PC-9 (cell line): Measurements from ENCODE around the gene ATP11C.

Experiments used
- CTCF ChIP-seq: fragments of 200-600 bp; sonication (generic); conservative IDR thresholded peaks from 2 replicates; pipeline ENCODE4 v1.6.1; 2017; ENCODE audit warnings: mixed run types, antibody characterized with exemption, mild to moderate bottlenecking, moderate library complexity
- EZH2 ChIP-seq: fragments of 200-600 bp; sonication (generic); IDR thresholded peaks from 2 replicates; pipeline ENCODE4 v1.8.0; 2017; ENCODE audit warnings: antibody characterized with exemption, low read depth

GRCh38 chrX:139881572-139881971 is 51.3 kb downstream of the ATP11C start:
- TF ChIP-seq CTCF = no peak
- TF ChIP-seq EZH2 = no peak
